Stimulated activated CD4-positive, alpha-beta T cell treated with anti-CD3 and anti-CD28 coated beads, Interleukin-15, amount 100 ng/mL, for 48 hours (primary cell): ENCODE results near the gene SPATA13.
A peak's percentile ranks its signal among the peaks of the same experiment; 100 is the strongest.

Source experiments
- DNase-seq, 2 donors: peaks; one replicate each; pipeline ENCODE4 v3.0.0-alpha.2; 2020; ENCODE audit warnings: low read depth in 2 of 2

The SPATA13 gene

DNA sequence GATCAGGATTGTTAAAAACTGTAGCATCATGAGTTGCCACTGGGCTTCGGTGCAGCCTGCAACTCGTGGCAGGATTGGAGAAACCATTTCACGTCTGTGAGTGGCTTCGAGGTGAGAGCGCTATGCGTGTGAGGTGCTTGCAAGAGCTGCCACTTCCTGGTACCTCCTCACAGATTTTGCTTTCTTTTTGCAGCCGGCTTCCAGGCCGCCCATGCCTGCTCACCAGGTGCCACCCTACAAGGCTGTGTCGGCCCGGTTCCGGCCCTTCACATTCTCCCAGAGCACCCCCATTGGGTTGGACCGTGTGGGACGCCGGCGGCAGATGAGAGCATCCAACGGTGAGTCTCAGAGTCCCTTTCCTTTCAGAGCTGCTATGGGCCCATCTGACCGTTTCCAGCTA is 91.0 kb downstream of the SPATA13 start:
- DNase-seq, result peak; percentile 68 to 82

DNA sequence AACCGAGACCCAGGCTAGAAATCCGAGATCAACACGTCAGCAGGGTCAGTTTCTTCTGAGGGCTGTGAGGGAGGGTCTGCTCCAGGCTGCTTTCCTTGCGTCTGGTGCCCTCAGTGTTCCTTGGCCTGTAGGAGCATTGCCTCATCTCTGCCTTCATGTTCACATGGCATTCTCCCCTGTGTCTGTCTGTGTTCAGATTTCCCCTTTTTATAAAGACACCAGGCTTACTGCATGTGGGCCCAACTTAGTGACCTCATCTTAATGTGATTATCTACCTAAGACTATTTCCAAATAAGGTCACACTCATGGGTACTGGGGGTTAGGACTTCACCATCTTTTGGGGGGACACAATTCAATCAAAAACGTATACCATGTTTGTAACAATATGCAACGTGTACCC is 91.6 kb downstream of the SPATA13 start:
- no peak for DNase-seq

DNA sequence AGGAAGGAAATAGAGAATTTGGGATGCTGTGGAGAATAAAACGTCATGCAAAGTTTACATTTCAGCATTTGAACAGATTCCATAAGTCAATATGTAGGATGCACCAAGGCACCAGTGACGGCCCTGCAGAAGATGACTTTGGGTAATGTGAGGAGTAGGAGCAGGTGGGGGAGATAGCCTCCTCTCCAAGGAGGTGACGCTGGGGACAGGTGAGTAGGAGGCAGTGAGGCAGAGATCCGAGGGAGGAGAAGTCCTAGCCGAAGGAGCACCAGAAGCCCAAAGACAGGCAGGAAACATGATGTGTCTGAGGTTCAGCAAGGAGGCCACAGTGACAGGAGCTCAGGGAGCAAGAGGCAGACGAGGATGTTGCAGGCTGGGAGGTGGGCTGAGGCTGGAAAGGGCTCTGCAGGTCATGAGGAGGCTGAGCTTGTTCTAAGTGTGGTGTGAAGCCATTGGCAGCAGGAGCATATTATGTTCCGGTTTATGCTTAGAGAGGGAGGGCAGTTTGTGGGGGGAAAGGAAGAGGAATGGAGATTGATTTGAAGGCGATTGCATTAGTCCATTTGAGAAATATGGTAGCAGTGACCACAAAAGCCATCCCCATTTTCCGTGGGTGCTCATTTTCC is 93.1 kb downstream of the SPATA13 start:
- no peak for DNase-seq

DNA sequence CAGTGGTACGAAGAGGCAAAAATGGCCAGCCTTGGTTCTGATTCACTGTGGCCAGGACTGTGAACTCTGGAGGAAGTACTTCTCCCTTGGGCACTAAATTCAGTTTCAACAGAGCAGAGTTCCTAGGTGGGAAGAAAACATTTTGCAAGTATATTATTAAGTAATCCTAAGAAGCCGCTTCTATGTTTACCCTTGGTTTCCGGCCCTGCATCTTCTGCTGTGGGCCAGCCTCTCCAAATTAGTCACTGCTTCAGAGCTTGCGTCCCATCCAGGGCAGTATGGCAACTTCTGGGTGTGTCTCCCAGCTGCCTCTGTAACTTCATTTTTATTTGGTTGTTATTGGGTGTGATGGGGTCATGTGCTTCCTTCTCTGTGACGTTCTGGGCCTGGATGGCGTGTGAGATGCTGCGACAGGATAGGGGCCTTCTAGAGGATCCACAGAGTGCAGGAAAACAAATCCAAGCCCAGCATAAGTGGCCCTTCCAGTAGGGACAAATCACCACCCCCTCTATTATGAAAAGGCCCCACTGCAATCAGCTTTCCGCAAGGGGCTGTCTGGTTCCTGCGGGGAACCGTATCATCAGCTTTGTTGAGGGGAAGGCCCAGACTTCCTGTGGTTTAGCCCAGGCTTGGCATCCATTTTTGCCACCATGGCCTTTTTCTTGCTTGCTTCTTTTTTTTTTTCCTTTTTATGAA is 93.8 kb downstream of the SPATA13 start:
- DNase-seq, result peak; percentile 47 to 56

DNA sequence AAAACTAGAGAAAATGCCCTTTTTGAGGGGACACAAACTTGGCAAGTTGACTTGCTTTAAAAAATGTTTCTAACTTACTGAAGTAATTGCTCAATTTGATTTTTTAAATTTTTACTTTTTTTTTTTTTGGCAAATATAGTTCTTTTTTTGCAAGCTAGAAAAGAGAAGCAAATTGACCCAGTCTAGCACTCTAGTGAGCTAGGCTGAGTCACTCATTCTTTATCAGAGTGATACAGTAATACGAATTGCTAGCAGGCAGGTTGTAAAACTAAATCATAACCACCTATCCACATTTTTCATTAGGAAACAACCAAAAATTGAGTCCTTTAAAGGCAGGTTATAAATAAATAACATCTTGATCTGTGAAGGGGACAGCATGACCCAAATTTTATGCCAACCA is 97.0 kb downstream of the SPATA13 start:
- no peak for DNase-seq

DNA sequence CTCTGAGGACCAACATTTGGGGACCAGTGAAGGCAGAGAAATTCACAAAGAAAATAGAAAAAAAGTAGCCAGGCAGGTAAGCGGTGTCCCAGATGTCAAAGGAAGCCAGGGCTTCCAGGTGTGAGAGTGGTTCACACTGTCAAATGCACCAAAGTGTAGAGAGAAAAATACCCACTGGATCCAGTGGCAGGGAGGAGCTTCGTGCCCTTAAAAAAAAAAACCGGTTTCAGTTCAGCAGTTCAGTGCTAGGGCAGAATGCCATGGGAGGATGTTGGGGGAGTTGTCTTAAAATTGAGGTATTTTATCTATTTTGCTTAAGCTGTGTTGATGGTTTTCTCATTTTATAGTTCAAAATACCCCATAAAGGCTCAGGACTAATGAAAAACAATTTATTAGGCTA is 101.0 kb downstream of the SPATA13 start:
- DNase-seq, result no peak

DNA sequence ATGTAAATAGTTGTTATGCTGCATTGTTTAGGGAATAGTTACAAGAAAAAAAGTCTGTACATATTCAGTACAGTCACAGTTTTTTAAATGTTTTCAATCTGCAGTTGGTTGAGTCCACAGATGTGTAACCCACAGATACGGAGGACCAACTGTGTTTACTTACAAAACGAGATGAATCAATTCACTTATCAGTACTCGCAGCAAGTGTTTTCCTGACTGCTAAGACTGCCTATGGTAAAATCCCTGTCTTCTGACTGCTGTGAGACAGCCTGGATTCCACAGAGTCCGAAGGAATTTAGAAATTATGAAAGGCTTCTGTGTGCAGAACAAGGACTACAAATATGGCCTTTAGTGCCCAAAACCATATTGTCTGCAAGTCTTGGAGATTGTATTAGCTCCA is 103.1 kb downstream of the SPATA13 start:
- no peak for DNase-seq

DNA sequence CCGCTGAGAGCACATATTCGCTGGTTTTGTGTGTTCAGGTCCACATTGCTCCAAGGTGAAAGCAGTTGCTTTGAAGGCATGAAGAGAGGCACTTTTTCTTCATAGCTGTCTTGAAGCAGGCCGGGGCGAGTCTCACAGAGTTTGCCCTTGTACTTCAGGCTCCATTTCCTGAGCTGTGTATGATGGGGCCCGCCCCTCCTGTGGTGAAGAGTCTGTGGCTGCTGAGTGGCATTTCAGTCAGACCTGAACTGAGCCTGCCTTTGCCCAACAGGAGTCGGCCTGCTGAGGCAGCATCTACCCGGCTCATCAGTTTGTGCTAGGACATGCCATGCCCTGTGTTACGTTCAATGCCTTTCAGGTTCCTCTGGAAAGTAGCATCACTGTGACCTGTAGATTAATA is 104.5 kb downstream of the SPATA13 start:
- DNase-seq, result peak; percentile 70 to 76

DNA sequence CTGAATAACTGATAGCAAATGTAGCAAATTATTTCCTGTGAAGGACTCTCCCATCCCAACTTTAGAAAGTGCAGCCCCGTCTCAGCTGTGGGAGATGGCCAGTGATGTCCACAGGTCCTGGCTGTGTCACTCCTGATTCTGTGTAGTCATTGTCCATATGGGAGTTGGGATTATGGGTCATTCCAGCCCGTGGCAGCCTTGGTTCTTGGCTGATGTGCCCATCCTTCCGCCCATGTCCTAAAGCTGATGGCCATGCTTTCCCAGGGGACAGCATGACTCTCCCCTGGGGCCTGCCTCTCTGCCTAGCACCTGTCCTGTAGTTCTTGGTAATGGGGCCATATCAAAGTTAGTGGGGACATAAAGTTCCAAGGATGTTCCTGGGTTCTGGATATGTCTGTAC is 104.9 kb downstream of the SPATA13 start:
- no peak for DNase-seq

DNA sequence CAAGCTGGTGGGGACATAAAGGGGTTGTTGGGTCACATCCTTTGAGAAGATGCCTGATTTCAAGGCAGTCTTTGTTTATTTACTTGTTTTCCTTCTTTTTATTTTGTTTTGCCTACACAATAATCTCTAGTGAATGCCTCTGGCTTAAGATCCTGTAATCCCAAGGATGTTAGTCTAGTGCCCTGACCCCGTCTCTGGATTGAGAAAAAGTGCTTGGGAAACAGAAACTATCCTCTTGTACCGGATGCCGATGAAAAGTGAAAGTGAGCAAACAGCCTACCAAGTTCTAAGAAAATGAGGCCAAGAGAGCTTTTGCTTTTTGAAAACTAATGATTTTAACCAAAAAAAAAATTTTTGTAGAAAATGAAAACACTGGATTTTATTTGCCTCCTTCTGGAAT is 106.8 kb downstream of the SPATA13 start:
- DNase-seq, result no peak

DNA sequence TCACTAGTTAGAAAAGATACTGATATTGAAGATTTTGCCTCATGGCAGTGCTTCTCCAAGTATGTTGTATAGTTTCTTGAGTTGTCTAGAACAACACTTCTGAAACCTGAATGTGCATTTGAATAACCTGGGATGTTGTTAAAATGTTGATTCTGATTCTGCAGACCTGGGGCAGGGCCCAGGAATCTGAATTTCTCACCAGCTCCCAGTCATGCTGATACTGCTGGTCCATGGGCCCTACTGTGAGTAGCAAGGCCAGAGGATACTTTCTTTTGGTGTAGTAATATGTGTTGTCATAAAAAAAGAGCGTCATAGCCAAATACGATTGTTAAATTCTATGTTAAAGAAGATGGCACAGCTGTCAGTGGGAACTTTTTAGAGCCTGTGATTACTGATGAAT is 107.3 kb downstream of the SPATA13 start:
- no peak for DNase-seq

DNA sequence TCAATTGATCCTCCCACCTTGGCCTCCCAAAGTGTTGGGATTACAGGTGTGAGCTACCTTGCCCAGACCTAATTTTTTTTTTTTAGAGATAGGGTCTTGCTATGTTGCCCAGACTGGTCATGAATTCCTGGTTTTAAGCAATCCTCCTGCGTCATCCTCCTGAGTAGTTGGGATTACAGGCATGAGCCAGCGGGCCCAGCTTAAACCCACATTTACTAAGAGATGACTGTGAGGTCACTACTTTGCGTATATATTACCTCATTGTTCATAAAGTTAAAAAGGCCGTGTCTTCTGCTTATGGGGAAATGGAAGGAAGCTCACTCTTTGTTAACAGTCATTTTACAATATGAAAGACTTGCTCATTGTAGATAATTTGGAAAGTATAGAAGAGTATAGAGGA is 109.3 kb downstream of the SPATA13 start:
- DNase-seq, result no peak

DNA sequence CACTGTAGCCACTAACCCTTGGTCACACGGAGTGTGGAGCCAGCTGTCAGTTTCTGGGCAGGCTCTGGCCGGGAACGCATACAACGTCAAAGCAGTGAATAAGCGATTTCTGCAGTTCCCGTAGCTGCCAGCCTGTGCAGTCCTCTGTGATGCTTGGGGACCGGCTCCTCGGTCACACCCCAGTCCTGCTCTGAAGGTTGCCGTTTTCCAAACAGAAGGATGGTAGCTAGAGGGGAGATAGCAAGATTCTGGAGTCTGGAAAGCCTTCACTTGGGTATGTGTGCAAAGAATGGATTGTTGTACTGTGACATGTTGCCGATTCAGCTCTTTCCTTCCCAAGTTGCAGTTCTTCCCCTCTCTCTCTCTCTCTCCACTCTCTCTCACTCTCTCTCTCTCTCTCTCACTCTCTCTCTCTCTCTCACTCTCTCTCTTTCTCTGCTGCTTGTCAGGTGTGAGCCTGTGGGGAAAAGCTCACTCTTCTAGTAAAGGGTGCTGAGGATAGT is 110.2 kb downstream of the SPATA13 start:
- peak in 1 of 2 donors; percentile 44 for DNase-seq

DNA sequence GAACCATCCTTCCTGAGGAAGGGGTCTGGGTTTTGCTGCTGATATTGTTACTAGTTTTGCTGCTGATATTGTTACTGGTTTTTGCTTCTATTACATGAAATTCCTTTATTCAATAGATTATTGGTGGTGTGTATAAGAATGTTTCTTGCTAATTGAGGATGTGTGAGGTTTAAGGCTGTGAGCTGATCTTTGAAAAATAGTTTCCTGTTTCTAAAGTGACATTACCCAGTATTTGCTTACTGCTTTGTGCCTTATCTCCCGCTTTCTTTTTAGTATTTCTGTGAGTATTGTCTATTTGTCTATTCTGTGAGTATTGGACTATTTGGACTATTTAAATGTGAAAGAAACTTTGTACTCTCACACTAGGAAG is 110.7 kb downstream of the SPATA13 start:
- no peak for DNase-seq

DNA sequence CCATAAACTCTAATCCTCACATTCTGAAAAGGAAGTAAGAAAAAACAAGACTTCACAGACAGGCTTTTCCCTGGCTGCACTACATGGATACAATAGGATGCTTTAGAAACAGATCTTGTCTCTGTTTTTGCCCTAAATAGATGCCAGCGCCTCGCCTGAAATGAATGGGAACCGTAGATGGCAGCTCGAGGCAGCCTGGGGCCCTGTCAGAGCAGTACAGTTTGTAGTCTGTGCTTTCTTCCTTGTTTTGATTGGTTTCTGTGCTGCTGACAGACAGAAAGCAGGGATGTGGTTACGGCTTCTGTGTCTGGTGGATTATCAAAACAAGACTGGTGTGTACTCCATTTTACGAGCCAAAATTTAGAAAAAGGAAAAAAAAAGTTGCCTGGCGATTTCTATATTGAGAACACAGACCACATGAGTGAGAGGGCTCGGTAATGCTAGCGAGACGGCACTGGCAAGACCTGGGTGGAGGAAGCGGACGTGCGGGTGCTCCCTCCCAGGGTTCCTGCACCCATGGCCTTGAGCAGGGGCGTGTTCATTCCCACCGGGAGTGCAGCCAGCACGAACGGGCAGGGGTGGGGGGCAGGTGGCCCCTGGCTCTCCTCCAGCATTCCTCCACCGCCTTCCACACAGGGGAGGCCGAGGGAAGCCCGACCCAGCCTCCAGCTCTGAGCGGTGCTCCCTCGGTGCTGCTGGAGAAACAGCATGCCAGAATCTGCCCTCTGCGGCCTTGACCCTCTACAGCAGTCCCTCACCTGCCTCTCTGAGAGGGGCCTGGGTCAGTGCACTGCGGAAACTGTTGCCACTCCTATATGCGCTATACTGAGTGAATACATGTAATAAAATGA is 111.3 kb downstream of the SPATA13 start:
- DNase-seq, result peak in 1 of 2 donors; percentile 44

DNA sequence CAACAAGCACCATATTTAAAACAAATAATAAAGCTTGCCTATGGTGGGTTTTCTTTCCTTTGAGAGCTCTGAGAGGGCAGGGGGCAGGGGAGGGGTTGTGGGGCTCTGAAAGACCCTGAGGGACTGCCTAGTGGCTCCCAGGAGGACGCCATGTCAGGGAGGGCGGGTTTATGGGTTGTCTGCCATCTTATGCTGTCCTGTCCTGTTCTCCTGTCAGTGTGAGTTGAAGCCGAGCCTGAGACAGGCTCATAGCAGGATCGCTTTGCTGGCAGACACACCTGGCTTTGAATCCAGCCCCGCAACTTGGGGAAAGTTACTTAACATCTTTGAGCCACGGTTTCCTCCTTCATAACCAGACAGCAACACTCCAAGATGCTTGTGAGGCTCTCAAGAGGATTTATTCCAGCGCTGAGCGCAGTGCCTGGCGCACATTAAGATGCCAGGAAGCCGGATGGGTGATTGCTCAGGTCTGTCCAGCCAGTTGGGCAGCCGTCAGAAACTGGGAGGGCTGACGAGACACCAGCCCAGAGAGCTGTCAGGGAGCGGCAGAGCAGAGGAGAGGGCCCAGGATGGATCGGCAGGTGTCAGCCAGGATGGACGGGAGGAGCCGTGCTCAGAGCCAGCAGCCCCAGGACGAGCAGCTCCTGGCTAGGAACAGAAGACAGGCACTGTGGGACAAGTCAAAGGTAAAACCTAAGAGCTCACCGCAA is 112.1 kb downstream of the SPATA13 start:
- DNase-seq, result no peak

DNA sequence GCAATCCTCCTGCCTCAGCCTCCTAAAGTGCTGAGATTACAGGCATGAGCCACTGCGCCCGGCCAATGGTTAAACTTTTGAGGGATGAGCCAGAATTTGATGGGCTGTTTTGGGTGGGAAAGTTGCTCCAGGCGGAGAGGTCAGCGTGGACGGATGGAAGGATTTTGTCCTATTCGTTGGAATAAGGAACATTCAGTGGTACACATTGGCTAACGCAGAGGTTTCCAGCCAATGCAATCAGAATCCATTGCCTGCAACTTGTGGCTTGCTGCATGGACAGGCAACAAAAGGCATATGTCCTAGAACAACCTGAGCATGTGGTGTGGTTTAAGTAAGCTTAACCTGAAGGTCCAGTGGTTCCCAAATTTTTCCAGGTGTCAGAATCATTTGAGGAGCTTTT is 113.4 kb downstream of the SPATA13 start:
- no peak for DNase-seq

DNA sequence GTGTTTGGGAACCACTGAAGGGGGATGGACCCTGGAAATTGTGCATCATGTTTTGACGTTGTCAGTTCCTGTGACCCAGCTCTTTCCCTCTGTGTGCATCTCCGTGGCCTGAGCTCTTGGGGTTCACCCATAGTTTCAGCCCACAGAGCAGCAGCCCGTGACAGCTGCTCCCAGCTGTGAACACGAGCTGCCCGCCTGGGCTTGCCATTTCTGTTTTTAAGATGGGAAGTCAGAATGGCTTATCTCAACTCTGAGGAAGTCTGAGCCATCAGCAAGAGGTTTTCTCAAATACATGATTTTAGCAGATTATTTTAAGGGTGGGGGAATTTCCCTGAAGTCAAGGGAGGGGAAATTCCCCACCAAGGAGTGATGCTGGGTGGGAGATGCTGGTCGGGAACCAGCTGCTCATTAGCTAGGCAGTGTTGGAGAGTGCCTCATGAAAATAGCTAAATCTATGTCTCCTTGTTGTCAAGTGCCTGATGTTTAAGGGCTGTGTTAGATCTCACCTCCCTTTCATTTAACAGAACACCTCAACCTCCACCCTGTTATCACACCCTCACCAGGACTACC is 114.0 kb downstream of the SPATA13 start:
- peak; percentile 63 to 69 for DNase-seq

DNA sequence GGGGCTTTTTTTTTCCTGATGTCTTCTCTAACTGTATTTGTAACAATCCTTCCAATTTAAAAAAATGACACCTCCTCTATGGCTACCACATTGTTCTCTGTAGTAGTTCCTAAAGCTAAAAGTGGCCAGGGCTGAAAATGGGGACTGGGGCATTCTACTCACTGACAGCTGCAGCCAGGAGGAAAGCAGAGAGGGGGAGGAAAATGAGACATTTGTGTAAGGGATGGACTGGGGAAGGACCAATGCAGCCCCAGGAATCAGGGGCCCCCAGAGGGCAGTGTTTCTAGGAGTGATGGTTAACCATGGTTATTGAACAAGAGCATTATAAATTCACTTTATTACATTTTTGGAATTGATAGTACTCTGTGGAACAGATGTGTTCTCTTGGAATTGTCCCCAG is 114.5 kb downstream of the SPATA13 start:
- DNase-seq, result no peak

DNA sequence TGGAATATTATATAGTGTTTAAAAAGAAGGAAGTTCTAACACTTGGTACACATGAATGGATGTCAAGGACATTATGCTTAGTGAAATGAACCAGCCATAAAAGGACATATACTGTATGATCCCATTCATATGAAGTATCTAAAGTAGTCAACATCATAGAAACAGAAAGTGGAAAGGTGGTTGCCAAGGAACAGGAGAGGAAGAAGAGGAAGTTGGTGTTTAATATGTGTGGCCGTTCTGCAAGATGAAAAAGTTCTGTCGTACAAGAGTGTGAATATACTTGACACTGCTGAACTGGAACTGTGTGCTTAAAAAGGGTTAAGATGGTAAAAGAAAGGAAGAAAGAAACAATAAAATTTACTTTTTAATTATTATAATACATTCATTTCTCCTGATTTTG is 115.8 kb downstream of the SPATA13 start:
- DNase-seq, result no peak

DNA sequence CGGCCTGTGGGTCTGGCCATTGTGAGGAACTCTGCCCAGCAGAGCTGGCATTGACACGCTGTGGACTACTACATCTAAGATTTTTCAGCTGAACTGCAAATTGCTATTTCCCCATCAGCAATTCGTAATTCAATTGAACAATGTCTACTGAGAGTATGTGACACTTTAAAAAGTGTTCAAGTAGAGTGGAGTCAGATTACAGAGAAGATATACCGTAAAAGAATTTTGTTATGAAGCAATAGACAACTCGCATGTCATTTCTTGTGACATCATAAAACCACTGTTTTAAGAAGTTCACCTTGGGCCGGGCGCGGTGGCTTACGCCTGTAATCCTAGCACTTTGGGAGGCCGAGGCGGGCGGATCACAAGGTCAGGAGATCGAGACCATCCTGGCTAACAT is 116.3 kb downstream of the SPATA13 start:
- DNase-seq, result no peak

DNA sequence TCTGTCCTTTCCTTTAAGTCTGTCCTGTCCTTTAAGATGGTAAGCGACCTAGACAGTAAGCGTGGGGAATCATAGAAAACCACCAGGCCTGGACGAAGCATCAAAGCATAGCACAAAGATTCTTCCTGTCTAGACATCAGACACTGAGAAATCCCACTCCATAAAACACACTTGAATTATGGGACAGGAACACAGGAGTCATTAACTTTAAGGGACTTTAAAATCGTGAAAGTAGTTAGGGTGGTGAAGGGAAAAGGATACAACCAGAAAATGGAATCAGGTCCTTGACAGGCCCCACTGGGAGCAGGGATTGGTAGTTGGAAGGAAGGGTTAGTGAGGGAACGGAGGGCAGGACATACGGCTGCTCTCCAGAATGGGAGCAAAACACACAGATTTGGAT is 117.2 kb downstream of the SPATA13 start:
- no peak for DNase-seq
